GM12801 (cell line): ENCODE results near the gene PPM1A.

Experiments
- CTCF ChIP-seq: IDR thresholded peaks from one replicate; pipeline ENCODE4 v1.5.1; 2011; ENCODE audit warnings: control low read depth; ENCODE audit not compliant: insufficient read length; ENCODE audit errors: extremely low read depth

Gene PPM1A

GRCh38 chr14:60287452-60287851 is 38.4 kb downstream of the PPM1A start:
- no peak for TF ChIP-seq CTCF

- no peak for TF ChIP-seq CTCF
These were observed 39.3 kb downstream of the PPM1A start for GRCh38 chr14:60288279-60288678.

- no peak for TF ChIP-seq CTCF
These were observed 45.5 kb downstream of the PPM1A start for GRCh38 chr14:60294411-60295069.

- TF ChIP-seq CTCF = no peak
These were observed 51.0 kb downstream of the PPM1A start for GRCh38 chr14:60300019-60300418.

GRCh38 chr14:60301685-60302084 is 52.7 kb downstream of the PPM1A start:
- no peak for TF ChIP-seq CTCF

GRCh38 chr14:60302663-60303062 is 53.6 kb downstream of the PPM1A start:
- TF ChIP-seq CTCF = no peak

- no peak for TF ChIP-seq CTCF
These were observed 54.7 kb downstream of the PPM1A start for GRCh38 chr14:60303745-60304144.
